ENCODE data around the gene ADRB2.

Gene ADRB2

GRCh38 chr5:148829734-148830133 is 3.3 kb downstream of the ADRB2 start (continued):
- TF ChIP-seq POU6F1 (CRISPR knock-in tag; IDR thresholded peaks at IDR 0.05; ENCODE audit: borderline replicate concordance, low read depth) (no peak), TOX (CRISPR knock-in tag; IDR thresholded peaks at IDR 0.05; ENCODE audit: borderline replicate concordance) (no peak), TCF4 (CRISPR knock-in tag; IDR thresholded peaks at IDR 0.05; ENCODE audit: borderline replicate concordance) (no peak), ZNF70 (CRISPR knock-in tag; IDR thresholded peaks at IDR 0.05) (no peak), GLIS3 (CRISPR knock-in tag; IDR thresholded peaks at IDR 0.05) (no peak)

DNA sequence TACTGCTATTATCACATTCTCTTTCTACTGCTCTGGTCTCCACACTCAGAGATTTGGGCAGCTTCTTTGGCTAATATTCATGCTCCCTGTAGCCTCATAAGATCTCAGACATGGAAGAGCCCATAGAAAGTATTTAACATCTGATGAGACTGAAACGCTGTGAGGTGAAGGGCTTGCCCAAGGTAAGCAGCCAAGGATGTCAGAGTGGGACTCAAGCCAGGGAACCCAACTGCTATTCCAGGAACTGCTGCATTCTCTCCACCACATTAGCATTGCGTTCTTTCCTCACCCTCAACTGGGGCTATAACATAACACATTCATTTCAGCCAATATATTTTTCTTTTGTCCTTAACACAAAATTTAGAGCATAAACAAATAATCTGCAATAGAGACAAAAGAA is 3.8 kb downstream of the ADRB2 start:
- no peak for ATAC-seq
- TF ChIP-seq CSDC2 (CRISPR knock-in tag; IDR thresholded peaks at IDR 0.05) (no peak), TSHZ2 (CRISPR knock-in tag; IDR thresholded peaks at IDR 0.05) (no peak), ARNTL (CRISPR knock-in tag; IDR thresholded peaks at IDR 0.05; ENCODE audit: borderline replicate concordance, low read depth) (no peak), PPARA (CRISPR knock-in tag; IDR thresholded peaks at IDR 0.05; ENCODE audit: borderline replicate concordance) (no peak), POU6F1 (CRISPR knock-in tag; IDR thresholded peaks at IDR 0.05; ENCODE audit: borderline replicate concordance, low read depth) (no peak), TOX (CRISPR knock-in tag; IDR thresholded peaks at IDR 0.05; ENCODE audit: borderline replicate concordance) (no peak), ZC3H10 (CRISPR knock-in tag; IDR thresholded peaks at IDR 0.05) (no peak), ZNF565 (CRISPR knock-in tag; conservative IDR thresholded peaks at IDR 0.05; ENCODE audit: low read depth) (no peak), SNAI2 (CRISPR knock-in tag; IDR thresholded peaks at IDR 0.05) (no peak), ZFP30 (CRISPR knock-in tag; IDR thresholded peaks at IDR 0.05) (no peak), ZNF70 (CRISPR knock-in tag; IDR thresholded peaks at IDR 0.05) (no peak), ZNF8 (CRISPR knock-in tag; IDR thresholded peaks at IDR 0.05) (no peak), GLIS3 (CRISPR knock-in tag; IDR thresholded peaks at IDR 0.05) (no peak), RARB (CRISPR knock-in tag; IDR thresholded peaks at IDR 0.05) (no peak), ISL1 (CRISPR knock-in tag; IDR thresholded peaks at IDR 0.05) (no peak), ESRRG (CRISPR knock-in tag; IDR thresholded peaks at IDR 0.05) (no peak)
- TF ChIP-seq, protein P1, sequence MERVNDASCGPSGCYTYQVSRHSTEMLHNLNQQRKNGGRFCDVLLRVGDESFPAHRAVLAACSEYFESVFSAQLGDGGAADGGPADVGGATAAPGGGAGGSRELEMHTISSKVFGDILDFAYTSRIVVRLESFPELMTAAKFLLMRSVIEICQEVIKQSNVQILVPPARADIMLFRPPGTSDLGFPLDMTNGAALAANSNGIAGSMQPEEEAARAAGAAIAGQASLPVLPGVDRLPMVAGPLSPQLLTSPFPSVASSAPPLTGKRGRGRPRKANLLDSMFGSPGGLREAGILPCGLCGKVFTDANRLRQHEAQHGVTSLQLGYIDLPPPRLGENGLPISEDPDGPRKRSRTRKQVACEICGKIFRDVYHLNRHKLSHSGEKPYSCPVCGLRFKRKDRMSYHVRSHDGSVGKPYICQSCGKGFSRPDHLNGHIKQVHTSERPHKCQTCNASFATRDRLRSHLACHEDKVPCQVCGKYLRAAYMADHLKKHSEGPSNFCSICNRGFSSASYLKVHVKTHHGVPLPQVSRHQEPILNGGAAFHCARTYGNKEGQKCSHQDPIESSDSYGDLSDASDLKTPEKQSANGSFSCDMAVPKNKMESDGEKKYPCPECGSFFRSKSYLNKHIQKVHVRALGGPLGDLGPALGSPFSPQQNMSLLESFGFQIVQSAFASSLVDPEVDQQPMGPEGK (CRISPR knock-in tag; IDR thresholded peaks at IDR 0.05; ENCODE audit: borderline replicate concordance): no peak
- TF ChIP-seq, protein P2, sequence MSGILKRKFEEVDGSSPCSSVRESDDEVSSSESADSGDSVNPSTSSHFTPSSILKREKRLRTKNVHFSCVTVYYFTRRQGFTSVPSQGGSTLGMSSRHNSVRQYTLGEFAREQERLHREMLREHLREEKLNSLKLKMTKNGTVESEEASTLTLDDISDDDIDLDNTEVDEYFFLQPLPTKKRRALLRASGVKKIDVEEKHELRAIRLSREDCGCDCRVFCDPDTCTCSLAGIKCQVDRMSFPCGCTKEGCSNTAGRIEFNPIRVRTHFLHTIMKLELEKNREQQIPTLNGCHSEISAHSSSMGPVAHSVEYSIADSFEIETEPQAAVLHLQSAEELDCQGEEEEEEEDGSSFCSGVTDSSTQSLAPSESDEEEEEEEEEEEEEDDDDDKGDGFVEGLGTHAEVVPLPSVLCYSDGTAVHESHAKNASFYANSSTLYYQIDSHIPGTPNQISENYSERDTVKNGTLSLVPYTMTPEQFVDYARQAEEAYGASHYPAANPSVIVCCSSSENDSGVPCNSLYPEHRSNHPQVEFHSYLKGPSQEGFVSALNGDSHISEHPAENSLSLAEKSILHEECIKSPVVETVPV (CRISPR knock-in tag; IDR thresholded peaks at IDR 0.05): no peak
- TF ChIP-seq, protein P3, sequence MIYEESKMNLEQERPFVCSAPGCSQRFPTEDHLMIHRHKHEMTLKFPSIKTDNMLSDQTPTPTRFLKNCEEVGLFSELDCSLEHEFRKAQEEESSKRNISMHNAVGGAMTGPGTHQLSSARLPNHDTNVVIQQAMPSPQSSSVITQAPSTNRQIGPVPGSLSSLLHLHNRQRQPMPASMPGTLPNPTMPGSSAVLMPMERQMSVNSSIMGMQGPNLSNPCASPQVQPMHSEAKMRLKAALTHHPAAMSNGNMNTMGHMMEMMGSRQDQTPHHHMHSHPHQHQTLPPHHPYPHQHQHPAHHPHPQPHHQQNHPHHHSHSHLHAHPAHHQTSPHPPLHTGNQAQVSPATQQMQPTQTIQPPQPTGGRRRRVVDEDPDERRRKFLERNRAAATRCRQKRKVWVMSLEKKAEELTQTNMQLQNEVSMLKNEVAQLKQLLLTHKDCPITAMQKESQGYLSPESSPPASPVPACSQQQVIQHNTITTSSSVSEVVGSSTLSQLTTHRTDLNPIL (CRISPR knock-in tag; IDR thresholded peaks at IDR 0.05; ENCODE audit: low read depth): no peak
